HFFc6 (cell line): Measurements from ENCODE around the gene SNX5. TPM values are rescaled to one million over a fixed set of nuclear protein-coding genes. Genes with fewer than 3 reads are reported as not detected.

Experiments
- DNase-seq: peaks from one replicate; pipeline ENCODE4 v3.0.0-alpha.2; 2018
- H3K27ac Mint-ChIP-seq: 2 replicates; pipeline ENCODE4 v1.8.0; 2020; ENCODE audit warnings: mild to moderate bottlenecking, mixed read lengths
- H3K27me3 Mint-ChIP-seq: 2 replicates; pipeline ENCODE4 v1.8.0; 2021; ENCODE audit warnings: mild to moderate bottlenecking, moderate library complexity, mixed read lengths; ENCODE audit not compliant: insufficient read depth
- H3K36me3 Mint-ChIP-seq: 2 replicates; pipeline ENCODE4 v1.8.0; 2021; ENCODE audit warnings: low read depth, mixed read lengths
- H3K4me1 Mint-ChIP-seq: 2 replicates; pipeline ENCODE4 v1.8.0; 2020; ENCODE audit warnings: low read depth, mixed read lengths
- H3K4me3 Mint-ChIP-seq: 2 replicates; pipeline ENCODE4 v1.8.0; 2020; ENCODE audit warnings: mild to moderate bottlenecking, moderate library complexity, mixed read lengths
- H3K9me3 Mint-ChIP-seq: 2 replicates; pipeline ENCODE4 v1.8.0; 2020; ENCODE audit warnings: mild to moderate bottlenecking, mixed read lengths
- total RNA-seq, 6 experiments: library from RNA; stranded (reverse); fragmentation: NEBNext Ultra II Directional; extraction: Animal tissue kit (Norgen Biotek cat#: 25700); gene quantifications; 2 replicates in 1 of 6; 3 replicates in 5 of 6; pipeline ENCODE4 v1.2.3, GENCODE V29; 2021
- TF ChIP-seq, protein P1 (sequence below): fragments of 200-600 bp; sonication (generic); IDR thresholded peaks from 2 replicates; pipeline ENCODE4 v1.5.0; 2021; ENCODE audit warnings: antibody characterized with exemption, mild to moderate bottlenecking

SNX5 gene
- total RNA-seq, 6 experiments from 2014 or later = 69.6 to 97.5 (median 81.8) TPM

DNA sequence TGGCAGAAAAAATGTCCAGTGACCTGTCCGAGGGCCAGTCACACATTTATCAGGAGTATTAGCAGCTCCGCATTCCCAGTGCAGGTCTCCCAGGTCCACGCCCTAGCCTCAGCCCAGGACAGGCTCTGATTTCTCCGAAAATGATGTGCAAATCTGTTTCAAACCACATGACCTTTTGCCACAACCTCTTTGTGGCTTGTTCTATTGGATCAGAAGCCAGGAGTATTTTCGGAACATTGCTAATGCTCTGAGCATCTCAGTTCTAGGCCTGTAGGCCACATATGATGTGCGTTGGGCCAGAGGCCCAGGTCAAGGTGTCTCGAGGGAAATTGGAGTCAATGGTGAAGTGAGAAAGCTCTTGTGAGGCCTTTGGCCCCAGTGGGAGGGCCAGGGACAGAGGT, 40.4 kb downstream of the SNX5 start:
- Mint-ChIP-seq H3K4me3 (no peak overlapping the region), H3K9me3 (peaks cover 6% of the 10 kb centered on the region), H3K4me1 (0 out of 2 replicates have a peak, but pooled peaks cover 5% of the 10 kb centered on the region), H3K27ac (no peak overlapping the region), H3K36me3 (peaks cover 5% of the 10 kb centered on the region; the same call in 1 of the 2 replicates), H3K27me3 (peaks cover 15% of the 10 kb centered on the region)
- DNase-seq = no peak
- TF ChIP-seq, protein P1, sequence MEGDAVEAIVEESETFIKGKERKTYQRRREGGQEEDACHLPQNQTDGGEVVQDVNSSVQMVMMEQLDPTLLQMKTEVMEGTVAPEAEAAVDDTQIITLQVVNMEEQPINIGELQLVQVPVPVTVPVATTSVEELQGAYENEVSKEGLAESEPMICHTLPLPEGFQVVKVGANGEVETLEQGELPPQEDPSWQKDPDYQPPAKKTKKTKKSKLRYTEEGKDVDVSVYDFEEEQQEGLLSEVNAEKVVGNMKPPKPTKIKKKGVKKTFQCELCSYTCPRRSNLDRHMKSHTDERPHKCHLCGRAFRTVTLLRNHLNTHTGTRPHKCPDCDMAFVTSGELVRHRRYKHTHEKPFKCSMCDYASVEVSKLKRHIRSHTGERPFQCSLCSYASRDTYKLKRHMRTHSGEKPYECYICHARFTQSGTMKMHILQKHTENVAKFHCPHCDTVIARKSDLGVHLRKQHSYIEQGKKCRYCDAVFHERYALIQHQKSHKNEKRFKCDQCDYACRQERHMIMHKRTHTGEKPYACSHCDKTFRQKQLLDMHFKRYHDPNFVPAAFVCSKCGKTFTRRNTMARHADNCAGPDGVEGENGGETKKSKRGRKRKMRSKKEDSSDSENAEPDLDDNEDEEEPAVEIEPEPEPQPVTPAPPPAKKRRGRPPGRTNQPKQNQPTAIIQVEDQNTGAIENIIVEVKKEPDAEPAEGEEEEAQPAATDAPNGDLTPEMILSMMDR = no peak

DNA sequence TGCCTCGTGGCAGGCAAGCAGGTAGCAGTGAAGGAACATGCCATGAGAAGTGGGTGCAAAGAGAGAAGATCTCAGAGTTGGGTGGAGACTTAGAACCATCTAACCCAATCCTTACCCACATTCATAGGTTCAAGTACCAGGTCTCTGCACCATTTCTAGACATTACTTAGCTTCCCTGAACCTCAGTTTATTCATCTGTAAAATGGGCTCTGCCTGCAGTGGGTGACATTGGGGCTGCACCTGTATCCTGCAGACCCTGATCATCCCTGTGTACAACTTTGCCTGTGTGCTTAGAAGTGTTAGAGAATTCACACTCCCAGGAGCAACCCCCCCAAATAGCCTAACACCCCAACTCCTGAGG, 42.7 kb downstream of the SNX5 start:
- TF ChIP-seq, protein P1 = no peak
- H3K4me3 Mint-ChIP-seq = no peak overlapping the region
- no peak for DNase-seq
- peaks cover 15% of the 10 kb centered on the region for H3K27me3 Mint-ChIP-seq
- H3K36me3 Mint-ChIP-seq = no peaks in the 10 kb centered on the region
- no peak overlapping the region for H3K27ac Mint-ChIP-seq
- H3K4me1 Mint-ChIP-seq = 0 out of 2 replicates have a peak, but pooled peaks cover 5% of the 10 kb centered on the region
- no peaks in the 10 kb centered on the region for H3K9me3 Mint-ChIP-seq

DNA sequence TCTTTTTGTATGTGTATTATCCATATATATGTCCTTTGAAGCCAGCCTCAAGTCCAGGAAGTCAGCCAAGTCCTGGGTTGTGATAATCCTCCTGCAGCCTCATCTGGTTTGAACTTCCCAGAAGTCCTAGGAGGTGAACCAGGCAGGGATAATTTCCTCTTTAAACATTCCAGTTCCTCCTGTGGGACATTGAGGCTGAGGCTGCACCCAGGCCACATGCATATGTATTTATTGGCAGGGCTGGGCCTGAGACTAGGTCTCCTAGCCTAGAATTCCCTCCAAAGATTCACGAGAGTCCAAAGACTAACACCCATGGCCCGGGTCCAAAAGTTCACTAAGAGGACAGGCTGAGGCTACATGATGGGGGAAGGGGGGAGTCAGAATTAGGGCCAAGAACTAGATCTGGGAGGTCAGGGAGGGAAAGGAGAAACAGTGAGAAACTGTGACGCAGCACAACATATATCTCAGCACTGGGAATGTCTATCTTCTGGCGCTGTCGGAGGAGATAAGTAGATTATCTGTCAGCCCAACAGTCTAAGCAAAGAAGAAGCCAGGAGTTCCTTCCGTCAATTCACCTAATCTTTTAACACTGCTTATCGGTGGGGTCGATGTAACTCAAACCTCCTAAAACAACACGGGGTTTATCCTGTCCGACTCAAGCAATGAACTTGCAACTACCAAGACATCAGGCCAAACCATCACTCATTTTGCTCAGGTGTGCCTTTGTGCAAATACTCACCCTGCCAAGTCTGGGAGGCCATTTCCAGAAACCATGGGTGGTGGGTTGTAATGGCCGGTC, 43.3 kb downstream of the SNX5 start:
- no peak overlapping the region for H3K27ac Mint-ChIP-seq
- DNase-seq = no peak
- no peaks in the 10 kb centered on the region for H3K9me3 Mint-ChIP-seq
- H3K36me3 Mint-ChIP-seq = no peaks in the 10 kb centered on the region
- peaks cover 15% of the 10 kb centered on the region for H3K27me3 Mint-ChIP-seq
- H3K4me1 Mint-ChIP-seq = 0 out of 2 replicates have a peak, but pooled peaks cover 5% of the 10 kb centered on the region
- no peak overlapping the region for H3K4me3 Mint-ChIP-seq
- TF ChIP-seq, protein P1 = no peak

DNA sequence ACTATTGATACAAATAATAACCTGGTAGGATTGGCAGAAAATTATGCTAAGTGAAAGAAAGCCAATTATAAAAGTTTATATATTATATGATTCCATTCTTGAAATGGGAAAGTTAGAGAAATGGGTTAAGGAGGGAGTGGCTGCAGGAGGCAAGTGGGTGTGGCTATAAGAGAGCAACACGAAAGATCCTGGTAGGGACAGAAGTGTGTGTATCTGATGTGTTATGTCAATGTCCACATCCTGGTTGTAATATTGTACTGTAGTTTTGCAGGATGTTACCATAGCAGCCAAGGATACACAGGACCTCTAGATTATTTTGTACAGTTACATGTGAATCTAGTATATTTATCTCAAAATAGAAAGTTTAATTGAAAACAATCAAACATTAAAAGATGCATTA, 46.8 kb downstream of the SNX5 start:
- Mint-ChIP-seq H3K27ac (no peak overlapping the region), H3K9me3 (no peaks in the 10 kb centered on the region), H3K4me1 (0 out of 2 replicates have a peak, but pooled peaks cover 5% of the 10 kb centered on the region), H3K4me3 (no peak overlapping the region), H3K36me3 (no peaks in the 10 kb centered on the region), H3K27me3 (peaks cover 10% of the 10 kb centered on the region)
- no peak for DNase-seq
- TF ChIP-seq, protein P1 = no peak

DNA sequence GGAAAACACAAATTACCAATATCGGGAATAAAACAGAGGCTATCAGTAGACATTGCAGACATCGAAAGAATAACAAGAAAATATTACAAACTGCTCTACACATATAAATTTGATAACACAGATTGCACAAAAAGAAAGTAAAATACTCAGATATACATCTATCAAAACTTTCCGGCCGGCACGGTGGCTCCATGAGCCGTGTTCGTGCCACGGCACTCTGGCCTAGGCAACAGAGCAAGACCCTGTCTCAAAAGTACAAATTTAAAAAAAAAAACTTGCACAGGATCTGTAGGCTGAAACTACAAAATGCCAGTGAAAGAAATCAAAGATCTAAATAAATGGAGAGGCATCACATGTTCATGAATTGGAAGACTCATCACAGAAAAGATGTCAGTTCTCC, 49.4 kb downstream of the SNX5 start:
- Mint-ChIP-seq H3K27ac (no peak overlapping the region), H3K4me3 (no peak overlapping the region), H3K36me3 (no peaks in the 10 kb centered on the region), H3K27me3 (peaks cover 3% of the 10 kb centered on the region; the same call in 1 of the 2 replicates), H3K4me1 (no peaks in the 10 kb centered on the region), H3K9me3 (no peaks in the 10 kb centered on the region)
- no peak for DNase-seq
- TF ChIP-seq, protein P1 = no peak
